ENCODE measurements around the gene PHACTR1. TPM values are rescaled to one million over a fixed set of nuclear protein-coding genes. Genes with fewer than 3 reads are reported as not detected.

Gene PHACTR1
- total and polyA plus RNA-seq, 12 donors: 6.3 to 150 (median 79.9) TPM

GRCh38 chr6:13253272-13253671 is 536.7 kb downstream of the PHACTR1 start:
- Histone ChIP-seq H3K36me3 (peaks cover 0 to 4% (median 0%) of the 10 kb centered on the region in 9 donors), H3K4me1 (peaks cover 0 to 26% (median 0%) of the 10 kb centered on the region in 9 donors), H3K27ac (no peak overlapping the region), H3K9me3 (peaks cover 0 to 15% (median 0%) of the 10 kb centered on the region in 11 donors), H3K27me3 (no peaks in the 10 kb centered on the region), H3K4me3 (no peak overlapping the region)
- no peak for ATAC-seq
- intact Hi-C loops (cut with DNase I): no loop called here
- DNase-seq: no peak
- 81 to 89% methylated on average over 1 of the region's 1 CpG for WGBS, 2 donors
- TF ChIP-seq, protein P1, sequence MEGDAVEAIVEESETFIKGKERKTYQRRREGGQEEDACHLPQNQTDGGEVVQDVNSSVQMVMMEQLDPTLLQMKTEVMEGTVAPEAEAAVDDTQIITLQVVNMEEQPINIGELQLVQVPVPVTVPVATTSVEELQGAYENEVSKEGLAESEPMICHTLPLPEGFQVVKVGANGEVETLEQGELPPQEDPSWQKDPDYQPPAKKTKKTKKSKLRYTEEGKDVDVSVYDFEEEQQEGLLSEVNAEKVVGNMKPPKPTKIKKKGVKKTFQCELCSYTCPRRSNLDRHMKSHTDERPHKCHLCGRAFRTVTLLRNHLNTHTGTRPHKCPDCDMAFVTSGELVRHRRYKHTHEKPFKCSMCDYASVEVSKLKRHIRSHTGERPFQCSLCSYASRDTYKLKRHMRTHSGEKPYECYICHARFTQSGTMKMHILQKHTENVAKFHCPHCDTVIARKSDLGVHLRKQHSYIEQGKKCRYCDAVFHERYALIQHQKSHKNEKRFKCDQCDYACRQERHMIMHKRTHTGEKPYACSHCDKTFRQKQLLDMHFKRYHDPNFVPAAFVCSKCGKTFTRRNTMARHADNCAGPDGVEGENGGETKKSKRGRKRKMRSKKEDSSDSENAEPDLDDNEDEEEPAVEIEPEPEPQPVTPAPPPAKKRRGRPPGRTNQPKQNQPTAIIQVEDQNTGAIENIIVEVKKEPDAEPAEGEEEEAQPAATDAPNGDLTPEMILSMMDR (IDR thresholded peaks at IDR 0.05): no peak

DNA sequence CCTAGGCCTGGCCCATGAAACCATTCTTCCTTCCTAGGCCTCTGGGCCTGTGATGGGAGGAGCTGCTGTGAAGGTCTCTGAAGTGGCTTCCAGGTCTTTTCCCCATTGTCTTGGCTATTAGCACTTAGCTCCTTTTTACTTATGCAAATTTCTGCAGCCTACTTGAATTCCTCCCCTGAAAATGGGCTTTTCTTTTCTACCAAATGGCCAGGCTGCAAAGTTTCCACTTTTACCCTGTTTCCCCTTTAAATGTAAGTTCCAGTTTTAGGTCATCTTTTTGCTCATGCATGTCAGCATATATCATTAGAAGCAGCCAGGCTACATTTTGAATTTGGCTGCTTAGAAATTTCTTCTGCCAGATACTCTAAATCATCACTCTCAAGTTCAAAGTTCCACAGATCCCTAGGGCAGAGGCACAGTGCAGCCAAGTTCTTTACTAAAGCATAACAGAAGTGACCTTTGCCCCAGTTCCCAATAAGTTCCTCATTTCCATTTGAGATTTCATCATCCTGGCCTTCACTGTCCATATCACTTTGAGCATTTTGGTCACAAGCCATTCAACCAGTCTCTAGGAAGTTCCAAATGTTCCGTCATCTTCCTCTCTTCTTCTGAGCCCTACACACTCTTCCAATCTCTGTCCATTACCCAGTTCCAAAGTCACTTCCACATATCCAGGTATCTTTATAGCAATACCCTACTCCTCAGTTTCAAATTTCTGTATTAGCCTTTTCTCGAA is 539.9 kb downstream of the PHACTR1 start:
- peak in 4 of 8 donors; percentile 37 to 61 (median 55) for ATAC-seq
- Histone ChIP-seq H3K9me3 (peaks cover 0 to 15% (median 0%) of the 10 kb centered on the region in 11 donors), H3K27me3 (no peaks in the 10 kb centered on the region), H3K4me1 (peaks cover 0 to 36% (median 4%) of the 10 kb centered on the region in 9 donors), H3K4me3 (no peak overlapping the region), H3K36me3 (peaks cover 0 to 4% (median 0%) of the 10 kb centered on the region in 9 donors), H3K27ac (peak overlapping the region in 1 of 10 donors; percentile 66)
- intact Hi-C loops (cut with DNase I): no loop called here
- no peak for DNase-seq
- TF ChIP-seq, protein P1 (IDR thresholded peaks at IDR 0.05): no peak
- 72 to 75% methylated on average over 2 of the region's 2 CpGs for WGBS, 2 donors

DNA sequence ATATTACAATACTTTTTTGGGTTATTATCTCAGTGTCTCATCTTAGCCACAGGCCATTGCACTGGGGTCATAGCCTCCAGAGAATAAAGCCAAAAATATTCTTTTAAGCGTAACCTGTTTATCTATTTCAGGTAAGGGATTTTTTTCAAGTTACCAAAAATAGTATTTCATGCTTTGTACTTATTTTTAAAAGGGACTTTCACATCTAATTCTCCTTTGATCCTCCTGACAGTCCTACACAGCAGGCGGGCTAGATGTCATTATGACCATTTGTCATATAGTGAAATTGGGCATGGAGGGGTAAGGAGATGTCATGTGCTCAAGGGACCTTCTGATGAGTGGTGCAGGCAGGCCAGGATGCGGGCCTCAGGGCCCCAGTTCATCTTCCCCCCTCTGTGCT is 542.8 kb downstream of the PHACTR1 start:
- no peaks in the 10 kb centered on the region for H3K36me3 ChIP-seq
- no peak overlapping the region for H3K4me3 ChIP-seq
- no peak overlapping the region for H3K27ac ChIP-seq
- H3K4me1 ChIP-seq: peaks cover 0 to 40% (median 4%) of the 10 kb centered on the region in 9 donors
- WGBS, 2 donors: 79 to 89% methylated on average over 3 of the region's 3 CpGs
- intact Hi-C loops (cut with DNase I): no loop called here
- H3K27me3 ChIP-seq: no peaks in the 10 kb centered on the region
- ATAC-seq: no peak
- no peak for DNase-seq
- TF ChIP-seq, protein P1 (IDR thresholded peaks at IDR 0.05): no peak
- H3K9me3 ChIP-seq: peaks cover 0 to 15% (median 0%) of the 10 kb centered on the region in 11 donors

GRCh38 chr6:13260101-13260598 is 543.6 kb downstream of the PHACTR1 start:
- no peaks in the 10 kb centered on the region for H3K27me3 ChIP-seq
- peaks cover 0 to 40% (median 4%) of the 10 kb centered on the region in 9 donors for H3K4me1 ChIP-seq
- ATAC-seq (no peak), DNase-seq (no peak)
- 73 to 95% methylated on average over 7 of the region's 7 CpGs for WGBS, 2 donors
- no peak overlapping the region for H3K4me3 ChIP-seq
- H3K9me3 ChIP-seq: peaks cover 0 to 15% (median 0%) of the 10 kb centered on the region in 11 donors
- intact Hi-C loops (cut with DNase I): no loop called here
- H3K27ac ChIP-seq: no peak overlapping the region
- TF ChIP-seq, protein P1 (IDR thresholded peaks at IDR 0.05): no peak
- no peaks in the 10 kb centered on the region for H3K36me3 ChIP-seq
